Fibroblast of lung (primary cell): Measurements from ENCODE around the gene MAPKAPK2.

Experiments
- CTCF ChIP-seq, 2 donors: IDR thresholded peaks in 1 of 2; conservative IDR thresholded peaks in 1 of 2; 1 replicate in 1 of 2; 2 replicates in 1 of 2; pipeline ENCODE4 v1.5.1; 2011 to 2012; ENCODE audit warnings: low read length in 2 of 2, control low read depth in 1 of 2, inconsistent platforms in 1 of 2, low read depth in 1 of 2, mild to moderate bottlenecking in 1 of 2
- EZH2 ChIP-seq: IDR thresholded peaks from 2 replicates; pipeline ENCODE4 v1.5.1; 2012; ENCODE audit warnings: low read length, control low read depth, mild to moderate bottlenecking; ENCODE audit errors: missing control alignments

- no peak for TF ChIP-seq CTCF (conservative IDR thresholded peaks at IDR 0.05 in 1 of 2, IDR thresholded peaks at IDR 0.05 in 1 of 2; ENCODE audit: low read depth in 1 of 2, low read length in 2 of 2)
- no peak for TF ChIP-seq EZH2
Observed at GRCh38 chr1:206676499-206676898, 8.2 kb upstream of the MAPKAPK2 start.
